HUES64 (cell line): Measurements from ENCODE around the gene CHFR.
"Not testable (repeated sequence)": the region's sequence is repeated elsewhere in the genome, so short reads cannot be mapped to it uniquely, and the experiment has no call there.

Experiments used
- H3K27ac ChIP-seq: 2 replicates; pipeline ENCODE4 v1.7.0; 2013; ENCODE audit warnings: low read depth, low read length, inconsistent platforms
- H3K27me3 ChIP-seq: 2 replicates; pipeline ENCODE4 v1.6.1; 2013; ENCODE audit warnings: mild to moderate bottlenecking, low read length; ENCODE audit not compliant: insufficient read depth
- H3K36me3 ChIP-seq: 2 replicates; pipeline ENCODE4 v1.6.1; 2013; ENCODE audit warnings: mild to moderate bottlenecking, low read length; ENCODE audit not compliant: insufficient read depth
- H3K4me1 ChIP-seq: 2 replicates; pipeline ENCODE4 v1.6.1; 2013; ENCODE audit warnings: mild to moderate bottlenecking, low read length, moderate library complexity; ENCODE audit not compliant: insufficient read depth
- H3K4me3 ChIP-seq: 2 replicates; pipeline ENCODE4 v1.5.1; 2013; ENCODE audit warnings: mild to moderate bottlenecking, low read length, moderate library complexity
- H3K9ac ChIP-seq: 2 replicates; pipeline ENCODE4 v1.6.1; 2013; ENCODE audit warnings: mild to moderate bottlenecking, low read depth, low read length
- H3K9me3 ChIP-seq: 2 replicates; pipeline ENCODE4 v1.6.1; 2013; ENCODE audit warnings: low read depth, low read length; ENCODE audit not compliant: insufficient read depth
- WGBS: fragments of 150-250, 120-280 bp; methylation state at CpG from one replicate; pipeline ENCODE4 v1.1.7; 2013; ENCODE audit warnings: missing lambda C conversion rate; 5-methylcytosine and 5-hydroxymethylcytosine counted together

The CHFR gene

DNA sequence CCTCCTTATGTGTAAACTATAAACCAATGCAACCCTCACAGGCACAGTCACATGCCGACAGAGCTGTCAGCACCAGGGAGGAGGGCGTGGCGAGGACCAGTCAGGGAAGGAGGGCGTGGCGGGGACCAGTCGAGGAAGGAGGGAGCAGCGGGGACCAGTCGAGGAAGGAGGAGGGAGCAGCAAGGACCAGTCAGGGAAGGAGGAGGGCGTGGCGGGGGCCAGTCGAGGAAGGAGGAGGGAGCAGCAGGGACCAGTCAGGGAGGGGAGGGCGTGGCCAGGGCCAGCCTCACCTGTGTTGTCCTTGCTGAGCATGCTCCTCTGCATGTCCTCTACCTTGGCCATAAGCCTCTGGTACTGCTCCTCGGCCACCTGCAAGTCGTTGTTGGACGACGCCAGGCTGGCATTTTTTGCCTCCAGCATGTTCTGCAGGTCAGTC lies 83.0 kb downstream of the CHFR start:
- Histone ChIP-seq H3K36me3 (peaks cover 81% of the 10 kb centered on the region), H3K27me3 (no peaks in the 10 kb centered on the region)
- WGBS = 84% methylated on average over 16 of the region's 16 CpGs

GRCh38 chr12:132803888-132804287 lies 83.5 kb downstream of the CHFR start:
- no peaks in the 10 kb centered on the region for H3K9me3 ChIP-seq
- peaks cover 86% of the 10 kb centered on the region for H3K36me3 ChIP-seq
- WGBS = 96% methylated on average over 15 of the region's 15 CpGs

More for the DNA sequence above, 83.0 kb downstream of the CHFR start:
- H3K4me3 ChIP-seq = no peak overlapping the region
- H3K9me3 ChIP-seq = no peaks in the 10 kb centered on the region
- H3K4me1 ChIP-seq = no peaks in the 10 kb centered on the region
- H3K27ac ChIP-seq = no peak overlapping the region
- no peak overlapping the region for H3K9ac ChIP-seq

DNA sequence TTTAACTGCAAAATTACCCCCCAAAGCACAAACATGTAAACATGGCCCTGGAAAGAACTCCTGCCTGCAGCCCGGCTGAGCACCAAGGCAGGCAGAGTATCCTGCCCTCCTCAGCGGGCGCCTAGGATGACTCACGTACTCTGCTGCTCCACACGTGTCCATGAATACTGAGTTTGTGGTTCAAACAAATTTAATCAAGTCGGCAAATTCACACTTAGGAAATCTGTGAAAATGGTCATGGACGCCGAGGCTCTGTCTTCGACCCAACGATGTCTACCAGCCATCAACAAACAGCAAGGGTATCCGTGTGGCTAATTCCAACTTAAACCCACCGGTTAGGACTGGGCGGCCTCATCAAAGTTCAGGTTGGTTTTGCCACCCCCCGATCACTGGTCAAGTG lies 84.3 kb downstream of the CHFR start:
- Histone ChIP-seq H3K4me1 (no peaks in the 10 kb centered on the region), H3K27ac (no peak overlapping the region), H3K9ac (no peak overlapping the region), H3K27me3 (no peaks in the 10 kb centered on the region), H3K9me3 (no peaks in the 10 kb centered on the region), H3K4me3 (no peak overlapping the region), H3K36me3 (peaks cover 87% of the 10 kb centered on the region)
- 96% methylated on average over 14 of the region's 14 CpGs for WGBS

More at GRCh38 chr12:132803888-132804287, 83.5 kb downstream of the CHFR start:
- Histone ChIP-seq H3K27ac (no peak overlapping the region), H3K4me1 (no peaks in the 10 kb centered on the region), H3K4me3 (no peak overlapping the region), H3K27me3 (no peaks in the 10 kb centered on the region), H3K9ac (no peak overlapping the region)

DNA sequence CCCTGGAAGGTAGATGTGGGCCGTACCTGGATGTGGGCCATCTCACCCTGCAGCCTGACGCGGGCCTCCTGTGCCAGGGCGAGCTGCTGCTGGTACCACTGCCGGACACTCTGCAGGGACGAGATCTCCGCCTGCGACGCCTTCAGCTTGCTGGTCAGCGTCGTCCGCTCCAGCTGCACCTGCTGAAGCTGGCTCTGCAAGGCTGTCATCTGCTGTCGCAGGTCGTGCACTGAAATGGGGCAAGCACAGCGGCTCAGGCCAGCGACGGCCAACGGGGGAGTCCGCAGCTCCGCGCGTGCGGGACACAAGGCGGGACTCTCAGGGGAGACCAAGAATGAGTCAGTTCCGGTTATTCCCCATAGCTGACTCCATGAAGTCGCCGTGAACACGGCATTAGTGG lies 85.7 kb downstream of the CHFR start:
- WGBS = 95% methylated on average over 28 of the region's 28 CpGs
- Histone ChIP-seq H3K9me3 (no peaks in the 10 kb centered on the region), H3K36me3 (peaks cover 87% of the 10 kb centered on the region)

GRCh38 chr12:132798836-132799235 lies 88.6 kb downstream of the CHFR start:
- Histone ChIP-seq H3K27me3 (no peaks in the 10 kb centered on the region), H3K4me1 (no peaks in the 10 kb centered on the region), H3K27ac (no peak overlapping the region), H3K9me3 (no peaks in the 10 kb centered on the region), H3K9ac (no peak overlapping the region), H3K4me3 (no peak overlapping the region), H3K36me3 (peaks cover 92% of the 10 kb centered on the region)
- 97% methylated on average over 15 of the region's 15 CpGs for WGBS

More for the DNA sequence above, 85.7 kb downstream of the CHFR start:
- no peak overlapping the region for H3K9ac ChIP-seq
- H3K4me1 ChIP-seq = no peaks in the 10 kb centered on the region
- H3K27me3 ChIP-seq = no peaks in the 10 kb centered on the region
- H3K27ac ChIP-seq = no peak overlapping the region
- no peak overlapping the region for H3K4me3 ChIP-seq

- 97% methylated on average over 24 of the region's 24 CpGs for WGBS
- Histone ChIP-seq H3K27ac (no peak overlapping the region), H3K27me3 (no peaks in the 10 kb centered on the region), H3K4me1 (no peaks in the 10 kb centered on the region), H3K9me3 (no peaks in the 10 kb centered on the region), H3K4me3 (no peak overlapping the region), H3K36me3 (peaks cover 87% of the 10 kb centered on the region), H3K9ac (no peak overlapping the region)
Measured at GRCh38 chr12:132797820-132798570, 89.4 kb downstream of the CHFR start.

DNA sequence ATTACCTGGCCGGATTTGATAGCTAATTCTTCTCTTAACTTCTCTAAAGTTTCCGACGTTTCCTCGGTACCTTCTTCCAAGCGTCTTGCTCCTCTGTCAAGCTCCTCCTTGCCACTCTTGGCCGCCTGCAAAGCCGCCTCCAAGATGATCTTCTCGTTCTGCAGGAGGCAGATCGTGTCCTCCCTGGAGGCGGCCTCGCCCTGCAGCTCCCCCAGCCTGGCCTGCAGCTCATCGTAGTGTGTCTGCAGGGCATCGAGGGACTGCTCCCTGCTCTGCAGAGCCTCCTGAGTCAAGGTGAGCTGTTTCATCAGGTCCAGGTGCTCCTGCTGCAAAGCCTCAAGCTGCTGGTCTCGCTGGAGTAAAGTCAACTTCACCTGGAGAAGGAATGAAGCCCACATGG lies 91.6 kb downstream of the CHFR start:
- Histone ChIP-seq H3K4me1 (no peaks in the 10 kb centered on the region), H3K9ac (no peak overlapping the region), H3K27me3 (no peaks in the 10 kb centered on the region), H3K36me3 (peaks cover 82% of the 10 kb centered on the region), H3K27ac (no peak overlapping the region), H3K9me3 (no peaks in the 10 kb centered on the region), H3K4me3 (no peak overlapping the region)
- 95% methylated on average over 14 of the region's 14 CpGs for WGBS

- H3K36me3 ChIP-seq = peaks cover 64% of the 10 kb centered on the region
- H3K4me3 ChIP-seq, H3K27ac ChIP-seq, H3K9me3 ChIP-seq, H3K9ac ChIP-seq, H3K4me1 ChIP-seq, H3K27me3 ChIP-seq: not testable (repeated sequence)
- 90% methylated on average over 2 of the region's 2 CpGs for WGBS
Measured at GRCh38 chr12:132791940-132792339, 95.5 kb downstream of the CHFR start.

DNA sequence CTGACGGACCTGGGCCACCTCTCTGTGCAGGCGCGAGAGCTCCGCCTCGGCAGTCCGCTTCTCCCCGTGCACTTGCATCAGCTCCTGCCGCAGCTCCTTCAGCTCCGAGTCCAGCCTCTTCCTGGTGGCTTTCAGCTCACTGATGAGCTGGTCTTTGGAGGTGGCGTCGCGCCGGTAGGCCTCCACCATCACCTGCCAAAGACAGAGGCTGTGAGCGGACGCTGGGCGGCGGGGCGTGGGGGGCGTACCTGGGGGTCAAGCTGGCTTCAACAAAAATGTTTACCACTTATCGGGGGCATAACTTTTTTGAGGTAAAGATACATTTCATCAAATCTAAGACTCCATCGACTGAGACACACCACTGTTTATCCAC lies 98.3 kb downstream of the CHFR start:
- H3K9ac ChIP-seq = no peak overlapping the region
- WGBS = 96% methylated on average over 21 of the region's 21 CpGs
- no peak overlapping the region for H3K27ac ChIP-seq
- H3K9me3 ChIP-seq = no peaks in the 10 kb centered on the region
- no peaks in the 10 kb centered on the region for H3K4me1 ChIP-seq
- H3K27me3 ChIP-seq = no peaks in the 10 kb centered on the region
- H3K36me3 ChIP-seq = peaks cover 59% of the 10 kb centered on the region
- H3K4me3 ChIP-seq = no peak overlapping the region

DNA sequence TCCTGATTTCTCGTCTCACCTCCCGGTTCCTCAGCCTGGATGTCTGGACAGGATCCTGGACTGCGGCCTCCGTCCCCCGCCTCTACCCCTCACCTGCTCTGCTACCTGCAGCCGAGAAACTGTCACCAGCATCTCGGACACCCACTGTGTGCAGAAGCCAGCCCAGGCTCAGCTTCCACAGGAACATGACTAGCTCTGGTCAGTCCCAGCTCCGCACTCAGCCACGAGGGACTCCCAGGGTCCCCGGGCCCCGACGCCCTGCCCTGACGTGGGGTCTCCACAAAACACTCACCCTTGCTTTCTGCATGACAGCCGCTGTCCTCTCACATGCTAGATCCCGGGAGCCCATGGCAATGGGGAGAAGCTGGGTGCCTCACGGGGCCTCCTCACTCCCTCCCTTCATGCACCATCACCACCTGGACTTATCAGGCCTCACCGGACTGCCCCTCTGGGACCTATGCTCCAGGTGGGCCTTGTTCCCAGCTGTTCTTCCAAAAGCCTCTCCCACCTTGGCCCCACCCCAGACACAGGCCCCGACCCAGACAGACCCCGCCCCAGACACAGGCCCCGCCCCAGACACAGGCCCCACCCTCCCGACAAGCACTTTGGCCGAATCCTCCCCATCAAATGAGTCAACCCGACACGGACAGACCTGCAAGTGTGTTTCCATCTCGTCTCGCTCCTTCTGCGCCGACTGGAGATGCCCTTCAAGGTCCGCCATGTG lies 98.9 kb downstream of the CHFR start:
- Histone ChIP-seq H3K9me3 (no peaks in the 10 kb centered on the region), H3K27me3 (no peaks in the 10 kb centered on the region), H3K4me3 (no peak overlapping the region), H3K27ac (no peak overlapping the region), H3K9ac (no peak overlapping the region), H3K4me1 (no peaks in the 10 kb centered on the region), H3K36me3 (peaks cover 59% of the 10 kb centered on the region)
- WGBS = 92% methylated on average over 29 of the region's 29 CpGs

DNA sequence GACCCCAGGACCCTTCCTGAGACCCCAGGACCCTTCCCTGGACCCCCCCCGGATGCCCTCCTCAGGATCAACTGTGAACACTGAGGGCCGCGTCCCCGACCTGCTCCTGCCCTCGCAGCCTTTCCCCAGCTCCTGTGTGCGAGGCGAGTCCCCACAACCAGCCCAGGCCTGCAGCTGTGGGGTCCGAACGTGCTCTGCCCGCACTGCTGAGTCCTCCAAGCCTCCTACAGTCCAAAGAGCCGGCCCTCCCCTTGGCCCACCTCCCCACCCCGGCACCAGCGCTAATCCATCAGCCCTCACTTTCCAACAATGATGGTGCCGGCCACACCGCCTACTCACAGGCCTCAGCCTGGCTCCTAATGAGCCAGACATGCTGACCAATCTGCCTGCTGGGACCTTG lies 99.5 kb downstream of the CHFR start:
- Histone ChIP-seq H3K4me3 (no peak overlapping the region), H3K27ac (no peak overlapping the region), H3K9me3 (no peaks in the 10 kb centered on the region), H3K4me1 (no peaks in the 10 kb centered on the region), H3K36me3 (peaks cover 65% of the 10 kb centered on the region), H3K27me3 (no peaks in the 10 kb centered on the region), H3K9ac (no peak overlapping the region)
- WGBS = 95% methylated on average over 15 of the region's 15 CpGs
